ENCODE measurements around the gene ERBB4.

- TF ChIP-seq CTCF (IDR thresholded peaks at IDR 0.05) (no peak), POLR2A (IDR thresholded peaks at IDR 0.05) (no peak), EP300 (IDR thresholded peaks at IDR 0.05) (no peak)
Measured at GRCh38 chr2:212237350-212238095, 301.1 kb downstream of the ERBB4 start.

Measured in ovary (tissue), 3 donors.